CD4-positive, alpha-beta T cell treated with Interferon alpha-2 for 1 hour (primary cell): ENCODE data around the gene NEK8.
"Not testable (repeated sequence)": the region's sequence is repeated elsewhere in the genome, so short reads cannot be mapped to it uniquely, and the experiment has no call there.

Source experiments
- DNase-seq, 2 donors: peaks; one replicate each; pipeline ENCODE4 v3.0.0-alpha.2; 2020 to 2022

Gene NEK8

GRCh38 chr17:28774206-28774605, 45.6 kb downstream of the NEK8 start:
- DNase-seq, result no peak

DNA sequence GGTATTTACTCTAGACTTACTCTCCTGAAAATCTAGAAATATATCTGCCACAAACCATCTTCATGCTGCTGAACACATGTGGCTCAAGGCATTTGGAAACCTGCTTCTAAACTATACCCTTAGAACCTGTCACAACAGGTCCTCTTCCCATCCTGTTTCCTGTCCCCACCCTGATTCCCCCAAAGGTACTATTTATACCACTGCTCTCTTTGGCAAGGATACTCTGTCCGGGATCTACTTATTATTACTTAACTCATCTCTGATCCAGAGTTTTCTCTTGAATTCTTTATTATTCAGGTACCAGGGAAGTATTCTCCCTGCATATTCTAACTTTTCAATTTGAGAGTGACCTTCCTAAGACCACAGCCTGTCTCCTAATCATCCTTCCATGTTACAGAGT, 48.6 kb downstream of the NEK8 start:
- no peak for DNase-seq

DNA sequence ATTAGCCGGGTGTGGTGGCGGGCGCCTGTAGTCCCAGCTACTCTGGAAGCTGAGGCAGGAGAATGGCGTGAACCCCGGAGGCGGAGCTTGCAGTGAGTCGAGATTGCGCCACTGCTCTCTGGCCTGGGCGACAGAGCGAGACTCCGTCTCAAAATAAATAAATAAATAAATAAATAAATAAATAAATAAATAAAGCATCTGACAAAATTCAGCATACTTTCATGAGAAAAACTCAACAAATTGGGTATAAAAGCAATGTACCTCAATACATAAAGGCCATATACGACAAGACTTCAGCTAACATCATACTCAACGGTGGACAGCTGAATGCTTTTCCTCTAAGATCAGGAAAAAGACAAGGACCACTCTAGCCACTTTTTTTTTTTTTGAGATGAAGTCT, 51.0 kb downstream of the NEK8 start:
- DNase-seq, result not testable (repeated sequence)

- no peak for DNase-seq
Measured at GRCh38 chr17:28783161-28783560, 54.6 kb downstream of the NEK8 start.

GRCh38 chr17:28788100-28788499, 59.5 kb downstream of the NEK8 start:
- DNase-seq, result no peak
